Thyroid gland (tissue), 4 donors: Measurements from ENCODE around the gene APOA4.

Experiments used
- POLR2A ChIP-seq, 2 donors: fragments of 450-650 bp; IDR thresholded peaks; one replicate each; pipeline ENCODE4 v1.6.1; 2017; ENCODE audit warnings: antibody characterized with exemption in 2 of 2, mild to moderate bottlenecking in 2 of 2, moderate library complexity in 1 of 2
- TF ChIP-seq, protein P1 (sequence below), 6 experiments: fragments of 200-600 bp in 3 of 6; fragments of 450-650 bp in 3 of 6; sonication (generic) in 3 of 6; IDR thresholded peaks; one replicate each; pipeline ENCODE4 v1.5.1; 2016 to 2019; ENCODE audit warnings: antibody characterized with exemption in 6 of 6, mild to moderate bottlenecking in 2 of 6, inconsistent platforms in 1 of 6, moderate library complexity in 1 of 6

DNA sequence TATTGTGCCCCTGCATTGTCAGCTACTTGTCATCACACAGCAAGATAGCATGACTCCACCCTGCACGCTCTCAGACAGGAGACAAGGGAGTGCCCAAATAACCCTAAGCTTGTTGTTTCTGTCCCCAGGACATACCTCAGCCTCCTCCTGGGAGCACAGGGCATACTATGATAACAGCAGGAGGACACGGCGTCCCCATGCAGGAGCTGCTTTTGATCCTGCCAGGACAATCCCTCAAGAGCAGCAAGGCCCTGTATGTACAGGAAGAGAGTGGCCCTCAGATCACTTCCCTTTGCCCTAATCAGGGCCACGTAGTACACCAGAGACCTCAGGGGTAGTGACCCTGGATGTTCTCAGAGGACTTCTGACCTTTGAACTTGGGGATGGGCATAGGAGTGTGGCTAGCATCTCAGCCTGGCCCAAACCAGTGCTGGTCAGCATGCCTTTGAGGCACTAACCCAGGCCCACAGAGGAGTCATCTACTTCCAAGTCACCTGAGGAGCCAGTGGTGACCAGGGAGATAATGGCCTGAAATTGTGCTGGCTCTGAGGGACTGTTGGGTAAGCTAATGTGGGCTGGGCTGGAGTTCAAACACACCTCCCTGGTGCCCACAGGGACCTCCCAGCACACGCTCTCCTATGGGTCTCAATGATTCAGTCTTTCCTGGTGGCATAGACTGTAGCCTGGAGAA is 9.2 kb downstream of the APOA4 start:
- TF ChIP-seq, protein P1, sequence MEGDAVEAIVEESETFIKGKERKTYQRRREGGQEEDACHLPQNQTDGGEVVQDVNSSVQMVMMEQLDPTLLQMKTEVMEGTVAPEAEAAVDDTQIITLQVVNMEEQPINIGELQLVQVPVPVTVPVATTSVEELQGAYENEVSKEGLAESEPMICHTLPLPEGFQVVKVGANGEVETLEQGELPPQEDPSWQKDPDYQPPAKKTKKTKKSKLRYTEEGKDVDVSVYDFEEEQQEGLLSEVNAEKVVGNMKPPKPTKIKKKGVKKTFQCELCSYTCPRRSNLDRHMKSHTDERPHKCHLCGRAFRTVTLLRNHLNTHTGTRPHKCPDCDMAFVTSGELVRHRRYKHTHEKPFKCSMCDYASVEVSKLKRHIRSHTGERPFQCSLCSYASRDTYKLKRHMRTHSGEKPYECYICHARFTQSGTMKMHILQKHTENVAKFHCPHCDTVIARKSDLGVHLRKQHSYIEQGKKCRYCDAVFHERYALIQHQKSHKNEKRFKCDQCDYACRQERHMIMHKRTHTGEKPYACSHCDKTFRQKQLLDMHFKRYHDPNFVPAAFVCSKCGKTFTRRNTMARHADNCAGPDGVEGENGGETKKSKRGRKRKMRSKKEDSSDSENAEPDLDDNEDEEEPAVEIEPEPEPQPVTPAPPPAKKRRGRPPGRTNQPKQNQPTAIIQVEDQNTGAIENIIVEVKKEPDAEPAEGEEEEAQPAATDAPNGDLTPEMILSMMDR (IDR thresholded peaks at IDR 0.05), result no peak
- TF ChIP-seq POLR2A (IDR thresholded peaks at IDR 0.05), result no peak
